Measurements from ENCODE around the gene AFDN.

DNA sequence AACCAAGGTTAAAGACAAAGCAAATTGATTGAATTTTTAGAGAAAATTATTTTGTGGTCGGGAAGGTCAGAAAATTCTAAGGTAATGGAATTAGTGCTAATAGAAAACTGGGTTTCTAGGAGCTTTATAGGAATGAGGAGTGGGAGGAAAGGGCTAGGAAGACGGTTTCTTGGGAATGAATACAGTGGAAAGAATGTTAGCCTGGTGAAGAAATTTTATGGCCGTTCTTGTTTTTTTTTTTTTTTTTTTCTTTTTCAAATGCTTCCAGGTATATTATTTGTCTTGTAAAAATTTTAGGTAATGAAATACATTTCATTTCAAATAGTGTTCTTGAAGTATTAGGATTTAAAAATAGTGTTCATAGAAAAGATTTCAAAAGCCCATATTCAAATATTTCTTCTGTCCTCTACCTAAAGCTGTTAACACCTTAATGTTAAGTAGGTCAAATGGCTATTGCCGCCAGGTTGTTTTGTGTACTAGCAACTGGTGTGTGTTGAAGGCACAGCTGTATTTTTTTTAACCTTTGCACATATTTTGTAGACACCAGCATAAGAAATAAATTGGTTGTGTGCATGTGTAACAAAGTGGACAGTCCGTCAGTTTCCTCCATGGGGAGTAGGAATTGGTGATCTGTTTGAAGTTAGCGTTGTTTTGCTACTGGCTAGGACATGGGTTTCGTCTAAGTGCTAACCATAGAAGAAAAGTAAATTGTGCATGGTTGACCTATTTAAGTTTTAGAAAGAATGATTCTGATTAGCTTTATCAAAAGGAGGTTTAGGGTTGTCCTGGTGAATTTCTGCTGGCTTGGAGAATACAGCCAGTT lies 32.3 kb downstream of the AFDN start:
- no peak for TF ChIP-seq POLR2A (IDR thresholded peaks at IDR 0.05)
- TF ChIP-seq CTCF (IDR thresholded peaks at IDR 0.05) = no peak
